Endothelial cell of umbilical vein (primary cell): ENCODE results near the gene FHIT. TPM values are rescaled to one million over a fixed set of nuclear protein-coding genes. Genes with fewer than 3 reads are reported as not detected.

Experiments
- BruUV-seq: library from RNA; stranded (reverse); fragments of 400-500 nt; replicated peaks from 2 replicates; lab custom pipeline; 2021; lab: Mats Ljungman, UMichigan
- CTCF ChIA-PET: fragments of 300-600, 350-600 bp; sonication (Branson Sonifier 250); formaldehyde crosslinking; loops from one replicate; lab custom pipeline; 2021; ENCODE audit warnings: antibody characterized with exemption, inconsistent platforms; lab: Charles Lee
- POLR2A ChIA-PET: fragments of 300-600, 350-600 bp; sonication (Branson Sonifier 250); formaldehyde crosslinking; loops from one replicate; lab custom pipeline; 2021; ENCODE audit warnings: antibody characterized with exemption, inconsistent platforms; lab: Charles Lee
- DNase-seq: peaks from one replicate; pipeline ENCODE4 v3.0.0-alpha.2; 2011; ENCODE audit warnings: low read depth, low spot score
- FAIRE-seq: peaks from 2 replicates; lab custom pipeline; 2011; peaks lifted over from hg19 to GRCh38; lab: Jason Lieb, UNC
- H2AFZ ChIP-seq: 2 replicates; pipeline ENCODE4 v1.6.0; 2012; ENCODE audit warnings: low read depth, low read length, control low read depth, inconsistent platforms
- H3K27ac ChIP-seq: 2 replicates; pipeline ENCODE4 v1.5.1; 2011; ENCODE audit warnings: low read depth, mild to moderate bottlenecking, control low read depth, low read length, moderate library complexity; ENCODE audit not compliant: insufficient read depth
- H3K27me3 ChIP-seq, 2 experiments: 2 replicates each; pipeline versions ENCODE4 v1.6.0 to v1.6.1; 2011; ENCODE audit warnings: low read length in 2 of 2, mixed read lengths in 1 of 2; ENCODE audit not compliant: control insufficient read depth in 2 of 2, insufficient read depth in 2 of 2
- H3K36me3 ChIP-seq, 2 experiments: 2 replicates in 1 of 2; 3 replicates in 1 of 2; pipeline ENCODE4 v1.5.1; 2011; ENCODE audit warnings: low read length in 2 of 2, mild to moderate bottlenecking in 1 of 2, moderate library complexity in 1 of 2; ENCODE audit not compliant: control insufficient read depth in 2 of 2, insufficient read depth in 2 of 2; ENCODE audit errors: extremely low read depth in 1 of 2
- H3K4me1 ChIP-seq: 3 replicates; pipeline ENCODE4 v1.5.1; 2011; ENCODE audit warnings: mild to moderate bottlenecking, low read length; ENCODE audit not compliant: control insufficient read depth, insufficient read depth; ENCODE audit errors: extremely low read depth
- H3K4me2 ChIP-seq: 2 replicates; pipeline ENCODE4 v1.6.1; 2011; ENCODE audit warnings: low read length, control low read depth, mixed read lengths; ENCODE audit not compliant: insufficient read depth
- H3K4me3 ChIP-seq, 3 experiments: fragments of 200-600 bp in 1 of 3; sonication (generic), shearing (Covaris generic) in 1 of 3; replicated peaks in 1 of 3; 2 replicates each; pipeline ENCODE4 v1.5.1; 2011 to 2016; ENCODE audit warnings: control low read depth in 3 of 3, low read length in 3 of 3, mild to moderate bottlenecking in 2 of 3, inconsistent platforms in 1 of 3, low read depth in 1 of 3, moderate library complexity in 1 of 3; ENCODE audit not compliant: insufficient read depth in 1 of 3
- H3K79me2 ChIP-seq: 2 replicates; pipeline ENCODE4 v1.6.0; 2012; ENCODE audit warnings: low read length, inconsistent platforms; ENCODE audit not compliant: control insufficient read depth, insufficient read depth
- H3K9ac ChIP-seq: replicated peaks from 2 replicates; pipeline ENCODE3; 2011; ENCODE audit warnings: low read length, control low read depth; ENCODE audit not compliant: insufficient read depth; ENCODE audit errors: extremely low read depth
- H3K9me1 ChIP-seq: replicated peaks from 3 replicates; pipeline ENCODE4 v1.6.0; 2011; ENCODE audit warnings: mild to moderate bottlenecking, low read length; ENCODE audit not compliant: control insufficient read depth, insufficient read depth; ENCODE audit errors: extremely low read depth
- H3K9me3 ChIP-seq: replicated peaks from 2 replicates; pipeline ENCODE4 v1.5.1; 2012; ENCODE audit warnings: low read length, inconsistent platforms; ENCODE audit not compliant: control insufficient read depth, insufficient read depth
- H4K20me1 ChIP-seq: replicated peaks from 2 replicates; pipeline ENCODE3; 2011; ENCODE audit warnings: mild to moderate bottlenecking, low read length; ENCODE audit not compliant: control insufficient read depth, insufficient read depth; ENCODE audit errors: extremely low read depth
- EZH2 ChIP-seq: IDR thresholded peaks from 2 replicates; pipeline ENCODE4 v1.6.1; 2012; ENCODE audit warnings: borderline replicate concordance, low read depth, mild to moderate bottlenecking, moderate library complexity, low read length, inconsistent platforms; ENCODE audit not compliant: severe bottlenecking
- FOS ChIP-seq: IDR thresholded peaks from 2 replicates; pipeline ENCODE4 v1.6.1; 2011; ENCODE audit warnings: mild to moderate bottlenecking, low read length, moderate library complexity, borderline replicate concordance; ENCODE audit not compliant: insufficient read depth
- GATA2 ChIP-seq: IDR thresholded peaks from 2 replicates; pipeline ENCODE4 v1.7.0; 2011; ENCODE audit warnings: low read depth, mild to moderate bottlenecking, moderate library complexity, mixed read lengths, low read length; ENCODE audit not compliant: insufficient read length, insufficient read depth
- JUN ChIP-seq: IDR thresholded peaks from 2 replicates; pipeline ENCODE4 v1.6.1; 2011; ENCODE audit warnings: borderline replicate concordance, low read depth; ENCODE audit not compliant: insufficient read length, insufficient read depth
- MAX ChIP-seq: IDR thresholded peaks from 2 replicates; pipeline ENCODE4 v1.6.1; 2011; ENCODE audit not compliant: insufficient read depth, insufficient read length
- MYC ChIP-seq: IDR thresholded peaks from one replicate; pipeline ENCODE4 v1.6.1; 2011; ENCODE audit warnings: mild to moderate bottlenecking, low read depth, low read length
- POLR2A ChIP-seq: IDR thresholded peaks from 2 replicates; pipeline ENCODE4 v1.6.1; 2012; ENCODE audit warnings: low read depth, mild to moderate bottlenecking, control low read depth, low read length
- POLR2AphosphoS5 ChIP-seq: IDR thresholded peaks from 2 replicates; pipeline ENCODE4 v1.6.1; 2012; ENCODE audit warnings: low read depth, mild to moderate bottlenecking, control low read depth, low read length, moderate library complexity; ENCODE audit not compliant: insufficient read depth
- dilution Hi-C: fragments of 300-500 bp; cut with MboI; formaldehyde crosslinking; loops from one replicate; pipeline ENCODE4 v1.15.0; 2019; ENCODE audit warnings: low sequenced_read_pairs; ENCODE audit not compliant: extremely low pct_ligation_motif_present
- intact Hi-C: fragments of 100-400 bp; cut with micrococcal nuclease; formaldehyde crosslinking; loops from one replicate; pipeline ENCODE4 v1.10.0; 2022
- polyA plus RNA-seq, 4 experiments: library from polyadenylated mRNA; depleted of rRNA in 3 of 4; stranded (reverse) in 3 of 4; unstranded in 1 of 4; fragments of >200 nt; gene quantifications; 2 replicates each; pipeline versions ENCODE4 v1.2.1 to v1.2.3, GENCODE V29; 2011 to 2012; ENCODE audit warnings: missing spikeins in 1 of 4
- total RNA-seq: library from RNA; stranded (reverse); gene quantifications from 2 replicates; pipeline ENCODE4 v1.2.3, GENCODE V29; 2021
- TF ChIP-seq, protein P1 (sequence below), 2 donors: IDR thresholded peaks; 1 replicate in 1 of 2; 2 replicates in 1 of 2; pipeline ENCODE4 v1.5.1; 2011; ENCODE audit warnings: low read length in 2 of 2, mild to moderate bottlenecking in 2 of 2, moderate library complexity in 2 of 2, control low read depth in 1 of 2, inconsistent platforms in 1 of 2, low read depth in 1 of 2; ENCODE audit not compliant: insufficient read depth in 1 of 2; ENCODE audit errors: extremely low read depth in 1 of 2

FHIT gene
- total and polyA plus RNA-seq, 2 donors (not counting 3 experiments of a cell fraction or from before 2014, with no cell fraction given) = 0.47 to 2.2 TPM

- Histone ChIP-seq H3K27ac (no peak overlapping the region), H3K79me2 (no peaks in the 10 kb centered on the region), H3K4me3 (no peak overlapping the region), H3K4me1 (no peaks in the 10 kb centered on the region), H3K4me2 (no peak overlapping the region), H3K36me3 (no peaks in the 10 kb centered on the region), H3K9ac (no peak overlapping the region), H3K9me1 (no peaks in the 10 kb centered on the region), H4K20me1 (no peaks in the 10 kb centered on the region), H2AFZ (no peak overlapping the region), H3K27me3 (no peaks in the 10 kb centered on the region), H3K9me3 (no peaks in the 10 kb centered on the region)
- intact Hi-C loops (no loop called here), dilution Hi-C loops (no loop called here)
- FAIRE-seq (no peak), DNase-seq (no peak)
- BruUV-seq = no TSS peak
- CTCF ChIA-PET = no interaction called here
- TF ChIP-seq JUN (no peak), GATA2 (no peak), FOS (no peak), MYC (no peak)
- TF ChIP-seq, protein P1, sequence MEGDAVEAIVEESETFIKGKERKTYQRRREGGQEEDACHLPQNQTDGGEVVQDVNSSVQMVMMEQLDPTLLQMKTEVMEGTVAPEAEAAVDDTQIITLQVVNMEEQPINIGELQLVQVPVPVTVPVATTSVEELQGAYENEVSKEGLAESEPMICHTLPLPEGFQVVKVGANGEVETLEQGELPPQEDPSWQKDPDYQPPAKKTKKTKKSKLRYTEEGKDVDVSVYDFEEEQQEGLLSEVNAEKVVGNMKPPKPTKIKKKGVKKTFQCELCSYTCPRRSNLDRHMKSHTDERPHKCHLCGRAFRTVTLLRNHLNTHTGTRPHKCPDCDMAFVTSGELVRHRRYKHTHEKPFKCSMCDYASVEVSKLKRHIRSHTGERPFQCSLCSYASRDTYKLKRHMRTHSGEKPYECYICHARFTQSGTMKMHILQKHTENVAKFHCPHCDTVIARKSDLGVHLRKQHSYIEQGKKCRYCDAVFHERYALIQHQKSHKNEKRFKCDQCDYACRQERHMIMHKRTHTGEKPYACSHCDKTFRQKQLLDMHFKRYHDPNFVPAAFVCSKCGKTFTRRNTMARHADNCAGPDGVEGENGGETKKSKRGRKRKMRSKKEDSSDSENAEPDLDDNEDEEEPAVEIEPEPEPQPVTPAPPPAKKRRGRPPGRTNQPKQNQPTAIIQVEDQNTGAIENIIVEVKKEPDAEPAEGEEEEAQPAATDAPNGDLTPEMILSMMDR (IDR thresholded peaks at IDR 0.05; ENCODE audit: extremely low read depth in 1 of 2, insufficient read depth in 1 of 2, low read depth in 1 of 2, low read length in 2 of 2) = no peak
- POLR2A ChIA-PET = no interaction called here
These were observed 73.1 kb downstream of the FHIT start for GRCh38 chr3:61178167-61178566.

DNA sequence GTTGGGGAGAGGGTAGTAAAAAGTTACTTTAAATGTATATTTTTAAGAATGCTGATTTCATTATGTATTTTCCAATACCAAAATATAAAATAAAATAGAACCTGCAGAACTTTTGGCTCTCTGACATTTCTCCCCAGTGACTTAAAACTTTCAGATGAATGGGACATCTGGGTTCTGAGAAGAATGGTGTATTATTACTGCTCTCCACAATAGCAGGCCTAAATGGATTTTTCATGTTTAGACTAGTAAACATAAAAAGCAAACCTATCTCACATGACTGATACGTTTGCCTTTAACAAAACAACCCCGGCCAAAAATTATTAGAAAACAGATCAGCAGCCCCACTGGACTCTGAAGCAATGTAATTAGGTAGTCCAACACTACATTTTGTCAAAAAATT lies 73.8 kb downstream of the FHIT start:
- Histone ChIP-seq H3K27me3 (no peaks in the 10 kb centered on the region), H3K9ac (no peak overlapping the region), H3K79me2 (no peaks in the 10 kb centered on the region), H4K20me1 (no peaks in the 10 kb centered on the region), H3K4me1 (no peaks in the 10 kb centered on the region), H3K9me1 (no peaks in the 10 kb centered on the region), H3K4me2 (no peak overlapping the region), H2AFZ (no peak overlapping the region), H3K27ac (no peak overlapping the region), H3K4me3 (no peak overlapping the region), H3K36me3 (no peaks in the 10 kb centered on the region), H3K9me3 (no peaks in the 10 kb centered on the region)
- DNase-seq (no peak), FAIRE-seq (no peak)
- no TSS peak for BruUV-seq
- ChIA-PET POLR2A (no interaction called here), CTCF (no interaction called here)
- dilution Hi-C loops = no loop called here
- TF ChIP-seq, protein P1 (IDR thresholded peaks at IDR 0.05; ENCODE audit: extremely low read depth in 1 of 2, insufficient read depth in 1 of 2, low read depth in 1 of 2, low read length in 2 of 2) = no peak
- no peak for TF ChIP-seq MAX
- TF ChIP-seq POLR2AphosphoS5 = no peak
- no peak for TF ChIP-seq GATA2
- TF ChIP-seq MYC = no peak
- no peak for TF ChIP-seq POLR2A
- TF ChIP-seq FOS = no peak
- TF ChIP-seq JUN = no peak
- TF ChIP-seq EZH2 = no peak
- intact Hi-C loops = no loop called here
